CD14-positive monocyte (primary cell): ENCODE measurements around the gene SPPL2A. TPM values are rescaled to one million over a fixed set of nuclear protein-coding genes. Genes with fewer than 3 reads are reported as not detected.

Experiments
- DNase-seq, 3 donors: peaks; one replicate each; pipeline ENCODE4 v3.0.0-alpha.2; 2011 to 2022
- H2AFZ ChIP-seq: 2 replicates; pipeline ENCODE4 v1.6.0; 2012; ENCODE audit warnings: mild to moderate bottlenecking, low read depth, low read length, inconsistent platforms; ENCODE audit not compliant: insufficient read depth, poor library complexity, severe bottlenecking
- H3K27ac ChIP-seq, 2 donors: 1 replicate in 1 of 2; 2 replicates in 1 of 2; pipeline ENCODE4 v1.5.1; 2012 to 2013; ENCODE audit warnings: low read length in 2 of 2, control low read depth in 1 of 2, inconsistent platforms in 1 of 2, low read depth in 1 of 2, mild to moderate bottlenecking in 1 of 2
- H3K27me3 ChIP-seq, 2 donors: one replicate each; pipeline versions ENCODE4 v1.6.0 to v1.6.1; 2011 to 2013; ENCODE audit warnings: low read length in 2 of 2; ENCODE audit not compliant: control insufficient read depth in 2 of 2, insufficient read depth in 2 of 2
- H3K36me3 ChIP-seq, 2 donors: replicated peaks in 1 of 2; 1 replicate in 1 of 2; 2 replicates in 1 of 2; pipeline versions ENCODE4 v1.5.1 to v1.6.1; 2012 to 2013; ENCODE audit warnings: low read length in 2 of 2, control low read depth in 1 of 2, inconsistent platforms in 1 of 2, mild to moderate bottlenecking in 1 of 2; ENCODE audit not compliant: insufficient read depth in 2 of 2, control insufficient read depth in 1 of 2
- H3K4me1 ChIP-seq, 2 donors: 1 replicate in 1 of 2; 2 replicates in 1 of 2; pipeline versions ENCODE4 v1.5.1 to v1.6.1; 2012 to 2013; ENCODE audit warnings: low read length in 2 of 2, control low read depth in 1 of 2, inconsistent platforms in 1 of 2, mild to moderate bottlenecking in 1 of 2, moderate library complexity in 1 of 2; ENCODE audit not compliant: insufficient read depth in 2 of 2, control insufficient read depth in 1 of 2
- H3K4me2 ChIP-seq: replicated peaks from 2 replicates; pipeline ENCODE3; 2012; ENCODE audit warnings: low read length, moderate library complexity, mild to moderate bottlenecking; ENCODE audit not compliant: poor library complexity, severe bottlenecking; ENCODE audit errors: extremely low read depth
- H3K4me3 ChIP-seq, 3 experiments: fragments of 200-600 bp in 1 of 3; sonication (generic) in 1 of 3; replicated peaks in 1 of 3; 1 replicate in 2 of 3; 2 replicates in 1 of 3; pipeline ENCODE4 v1.5.1; 2011 to 2013; ENCODE audit warnings: low read length in 3 of 3, mild to moderate bottlenecking in 3 of 3, control low read depth in 2 of 3, low read depth in 2 of 3, inconsistent platforms in 1 of 3, moderate library complexity in 1 of 3
- H3K79me2 ChIP-seq: 2 replicates; pipeline ENCODE4 v1.6.0; 2012; ENCODE audit warnings: mild to moderate bottlenecking, control low read depth, inconsistent platforms, low read length, moderate library complexity; ENCODE audit not compliant: insufficient read depth
- H3K9ac ChIP-seq: 2 replicates; pipeline ENCODE4 v1.6.0; 2017; ENCODE audit warnings: low read length, mild to moderate bottlenecking; ENCODE audit not compliant: insufficient read depth, poor library complexity, severe bottlenecking
- H3K9me3 ChIP-seq, 2 donors: replicated peaks in 1 of 2; 1 replicate in 1 of 2; 2 replicates in 1 of 2; pipeline versions ENCODE4 v1.5.1 to v1.6.1; 2012 to 2013; ENCODE audit warnings: low read length in 2 of 2, control low read depth in 1 of 2; ENCODE audit not compliant: control insufficient read depth in 1 of 2, insufficient read depth in 1 of 2
- H4K20me1 ChIP-seq: 2 replicates; pipeline ENCODE4 v1.6.0; 2012; ENCODE audit warnings: mild to moderate bottlenecking, low read length, control low read depth, moderate library complexity; ENCODE audit not compliant: insufficient read depth
- H3K27ac Mint-ChIP-seq, 7 donors: one replicate each; pipeline ENCODE4 v1.8.0; 2020; ENCODE audit warnings: mild to moderate bottlenecking in 7 of 7, mixed read lengths in 7 of 7, moderate library complexity in 6 of 7, inconsistent platforms in 2 of 7
- H3K27me3 Mint-ChIP-seq, 3 donors: one replicate each; pipeline ENCODE4 v1.8.0; 2021 to 2022; ENCODE audit warnings: low read depth in 3 of 3, mild to moderate bottlenecking in 3 of 3, mixed read lengths in 3 of 3, moderate library complexity in 3 of 3, inconsistent platforms in 1 of 3
- H3K36me3 Mint-ChIP-seq, 2 donors: one replicate each; pipeline ENCODE4 v1.8.0; 2020; ENCODE audit warnings: mixed read lengths in 2 of 2, inconsistent platforms in 1 of 2, mild to moderate bottlenecking in 1 of 2
- H3K4me1 Mint-ChIP-seq: one replicate; pipeline ENCODE4 v1.8.0; 2020; ENCODE audit warnings: mild to moderate bottlenecking, mixed read lengths
- H3K4me3 Mint-ChIP-seq, 2 donors: one replicate each; pipeline ENCODE4 v1.8.0; 2020; ENCODE audit warnings: mild to moderate bottlenecking in 2 of 2, mixed read lengths in 2 of 2, moderate library complexity in 1 of 2
- H3K9me3 Mint-ChIP-seq, 7 donors: one replicate each; pipeline ENCODE4 v1.8.0; 2020 to 2022; ENCODE audit warnings: mixed read lengths in 7 of 7, mild to moderate bottlenecking in 6 of 7, moderate library complexity in 6 of 7, inconsistent platforms in 2 of 7
- WGBS: methylation state at CpG from one replicate; pipeline ENCODE4 v1.1.5; 2013; ENCODE audit warnings: missing lambda C conversion rate; ENCODE audit not compliant: insufficient coverage; 5-methylcytosine and 5-hydroxymethylcytosine counted together
- intact Hi-C, 2 donors: fragments of 100-400 bp; cut with micrococcal nuclease; formaldehyde crosslinking; loops; one replicate each; pipeline versions ENCODE4 v1.15.0 to v1.15.1; 2023
- polyA plus RNA-seq, 3 donors: library from polyadenylated mRNA; depleted of rRNA in 1 of 3; unstranded in 2 of 3; stranded (reverse) in 1 of 3; fragments of 300-500 nt in 2 of 3; fragments of >200 nt in 1 of 3; fragmentation: Illumina TruSeq in 2 of 3; gene quantifications; 1 replicate in 2 of 3; 2 replicates in 1 of 3; pipeline ENCODE4 v1.2.3, GENCODE V29; 2012 to 2021
- TF ChIP-seq, protein P1 (sequence below): fragments of 200-600 bp; IDR thresholded peaks from one replicate; pipeline ENCODE4 v1.8.0; 2022; ENCODE audit warnings: antibody characterized with exemption, mild to moderate bottlenecking

The SPPL2A gene
- polyA plus RNA-seq, 3 donors: 111 to 204 (median 190) TPM

DNA sequence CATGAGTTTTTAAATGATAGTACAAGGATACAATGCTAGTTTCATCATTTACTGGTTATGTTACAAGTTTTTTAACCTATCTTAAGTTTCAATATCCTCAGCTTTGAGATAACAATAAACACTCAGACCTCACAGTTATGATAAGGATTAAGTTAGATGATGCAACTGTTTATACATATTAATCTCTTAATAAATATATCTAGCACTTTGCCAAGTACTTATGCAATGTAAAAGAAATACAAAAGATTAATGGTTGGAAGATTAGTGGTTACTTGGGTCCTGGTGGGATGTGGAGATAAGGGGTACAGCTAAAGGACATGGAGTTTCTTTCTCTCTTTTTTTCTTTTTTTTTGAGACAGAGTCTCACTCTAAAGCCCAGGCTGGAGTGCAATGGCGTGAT lies 12.0 kb downstream of the SPPL2A start:
- Mint-ChIP-seq H3K27ac (no peak overlapping the region), H3K4me1 (peaks cover 7% of the 10 kb centered on the region), H3K27me3 (no peaks in the 10 kb centered on the region), H3K9me3 (peaks cover 0 to 2% (median 0%) of the 10 kb centered on the region in 7 donors), H3K36me3 (peaks cover 19 to 53% of the 10 kb centered on the region in 2 donors), H3K4me3 (no peak overlapping the region)
- H3K27me3 ChIP-seq: no peaks in the 10 kb centered on the region
- no peaks in the 10 kb centered on the region for H3K9me3 ChIP-seq
- no peak for DNase-seq
- H3K79me2 ChIP-seq: peaks cover 90% of the 10 kb centered on the region
- intact Hi-C loops: no loop called here
- TF ChIP-seq, protein P1, sequence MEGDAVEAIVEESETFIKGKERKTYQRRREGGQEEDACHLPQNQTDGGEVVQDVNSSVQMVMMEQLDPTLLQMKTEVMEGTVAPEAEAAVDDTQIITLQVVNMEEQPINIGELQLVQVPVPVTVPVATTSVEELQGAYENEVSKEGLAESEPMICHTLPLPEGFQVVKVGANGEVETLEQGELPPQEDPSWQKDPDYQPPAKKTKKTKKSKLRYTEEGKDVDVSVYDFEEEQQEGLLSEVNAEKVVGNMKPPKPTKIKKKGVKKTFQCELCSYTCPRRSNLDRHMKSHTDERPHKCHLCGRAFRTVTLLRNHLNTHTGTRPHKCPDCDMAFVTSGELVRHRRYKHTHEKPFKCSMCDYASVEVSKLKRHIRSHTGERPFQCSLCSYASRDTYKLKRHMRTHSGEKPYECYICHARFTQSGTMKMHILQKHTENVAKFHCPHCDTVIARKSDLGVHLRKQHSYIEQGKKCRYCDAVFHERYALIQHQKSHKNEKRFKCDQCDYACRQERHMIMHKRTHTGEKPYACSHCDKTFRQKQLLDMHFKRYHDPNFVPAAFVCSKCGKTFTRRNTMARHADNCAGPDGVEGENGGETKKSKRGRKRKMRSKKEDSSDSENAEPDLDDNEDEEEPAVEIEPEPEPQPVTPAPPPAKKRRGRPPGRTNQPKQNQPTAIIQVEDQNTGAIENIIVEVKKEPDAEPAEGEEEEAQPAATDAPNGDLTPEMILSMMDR: no peak
- no peak overlapping the region for H3K9ac ChIP-seq
- H3K36me3 ChIP-seq: peaks cover 4 to 53% of the 10 kb centered on the region in 2 donors
- H3K4me1 ChIP-seq: no peaks in the 10 kb centered on the region
- no peak overlapping the region for H2AFZ ChIP-seq
- peaks cover 94% of the 10 kb centered on the region for H4K20me1 ChIP-seq
- H3K4me2 ChIP-seq: no peak overlapping the region
- H3K27ac ChIP-seq: no peak overlapping the region
- WGBS: 100% methylated on average over 1 of the region's 1 CpG
- H3K4me3 ChIP-seq: no peak overlapping the region

DNA sequence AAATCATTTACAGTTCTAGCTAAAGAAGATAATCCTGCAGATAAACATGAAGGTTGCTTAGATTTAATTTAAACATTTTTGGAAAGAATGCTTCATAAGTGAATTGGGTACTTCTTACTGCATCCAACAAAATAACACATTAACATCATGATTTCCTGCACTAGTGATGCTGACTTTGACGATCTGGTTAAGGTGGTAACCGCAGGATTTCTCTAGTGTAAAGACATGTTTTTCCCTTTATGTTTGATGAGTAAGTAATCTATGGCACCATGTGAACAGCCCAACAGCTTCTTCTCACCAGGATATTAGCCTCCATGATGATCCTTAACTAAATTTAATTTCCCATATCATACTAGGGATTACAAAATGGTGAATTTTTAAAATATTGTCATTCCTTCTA lies 14.1 kb downstream of the SPPL2A start:
- Histone ChIP-seq H3K36me3 (peaks cover 23 to 70% of the 10 kb centered on the region in 2 donors), H3K9me3 (no peaks in the 10 kb centered on the region), H3K9ac (no peak overlapping the region), H3K4me3 (no peak overlapping the region), H3K27me3 (no peaks in the 10 kb centered on the region), H4K20me1 (peaks cover 74% of the 10 kb centered on the region), H3K4me2 (no peak overlapping the region), H2AFZ (no peak overlapping the region), H3K79me2 (peaks cover 70% of the 10 kb centered on the region), H3K27ac (no peak overlapping the region), H3K4me1 (no peaks in the 10 kb centered on the region)
- DNase-seq: no peak
- H3K36me3 Mint-ChIP-seq: peaks cover 30 to 62% of the 10 kb centered on the region in 2 donors
- no CpG with 5 or more reads among the region's 2 CpGs for WGBS
- H3K9me3 Mint-ChIP-seq: no peaks in the 10 kb centered on the region
- TF ChIP-seq, protein P1: no peak
- no peaks in the 10 kb centered on the region for H3K4me1 Mint-ChIP-seq
- H3K27ac Mint-ChIP-seq: no peak overlapping the region
- intact Hi-C loops: no loop called here
- H3K4me3 Mint-ChIP-seq: no peak overlapping the region
- no peaks in the 10 kb centered on the region for H3K27me3 Mint-ChIP-seq
